ENCODE data around the gene MAGI2. TPM values are rescaled to one million over a fixed set of nuclear protein-coding genes. Genes with fewer than 3 reads are reported as not detected.

The MAGI2 gene
- total RNA-seq, 1 experiment from 2014 or later = 14.3 TPM

DNA sequence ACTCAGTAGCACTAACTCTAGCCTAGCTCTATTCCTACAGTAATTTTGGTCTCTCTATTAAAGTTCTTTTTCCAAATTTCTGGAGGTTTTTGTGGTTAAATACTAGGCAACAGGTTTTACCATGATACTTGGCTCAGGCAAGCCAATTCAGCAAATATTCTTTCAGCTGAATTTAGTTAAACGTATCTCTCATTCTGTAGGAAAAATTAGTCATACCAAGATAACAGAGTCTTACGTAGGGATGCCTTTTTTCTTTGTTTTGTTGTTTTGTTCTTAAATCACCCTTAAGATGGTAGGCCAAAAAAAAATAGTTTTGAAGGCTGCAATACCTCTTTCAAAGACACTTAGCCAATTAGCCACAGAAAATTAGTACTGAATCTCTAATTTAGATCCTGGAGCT lies 180.5 kb downstream of the MAGI2 start:
- Histone ChIP-seq H3K27me3 (ENCODE audit: insufficient read depth, low read length) (no peaks in the 10 kb centered on the region), H3K9me3 (ENCODE audit: control insufficient read depth, low read depth, low read length) (no peaks in the 10 kb centered on the region), H3K14ac (ENCODE audit: insufficient read depth, low read length) (no peak overlapping the region), H3K4ac (ENCODE audit: low read depth, low read length) (no peak overlapping the region), H4K91ac (ENCODE audit: insufficient read length, low read depth, low read length) (no peak overlapping the region), H3K4me2 (ENCODE audit: insufficient read depth, insufficient read length, low read length) (no peak overlapping the region), H3K18ac (ENCODE audit: insufficient read length, low read depth, low read length) (no peak overlapping the region), H2BK12ac (ENCODE audit: insufficient read length, low read depth, low read length) (no peak overlapping the region), H2BK20ac (ENCODE audit: low read depth, low read length, poor library complexity, severe bottlenecking) (no peak overlapping the region), H3K9ac (ENCODE audit: extremely low read depth, insufficient read length, low read length) (no peak overlapping the region), H4K5ac (ENCODE audit: insufficient read length, low read depth, low read length) (no peak overlapping the region), H3K27ac (ENCODE audit: insufficient read length, low read depth, low read length) (no peak overlapping the region), H2AFZ (ENCODE audit: low read length) (no peak overlapping the region), H3T11ph (ENCODE audit: low read length) (no peak overlapping the region), H4K8ac (replicated peaks; ENCODE audit: insufficient read length, low read depth, low read length) (no peak overlapping the region), H2AK5ac (ENCODE audit: insufficient read length, low read length) (no peak overlapping the region), H2BK120ac (ENCODE audit: low read depth, low read length, poor library complexity, severe bottlenecking) (no peak overlapping the region), H3K56ac (ENCODE audit: insufficient read length, low read depth, low read length) (no peak overlapping the region), H3K79me2 (ENCODE audit: insufficient read depth, low read length) (no peaks in the 10 kb centered on the region), H2BK15ac (ENCODE audit: low read depth, low read length) (no peak overlapping the region), H2BK5ac (ENCODE audit: insufficient read length, low read length) (no peak overlapping the region), H3K23me2 (ENCODE audit: insufficient read length, low read depth, low read length, poor library complexity, severe bottlenecking) (no peaks in the 10 kb centered on the region), H3K23ac (ENCODE audit: insufficient read length, low read depth, low read length) (no peak overlapping the region), H3K79me1 (ENCODE audit: insufficient read depth, low read depth, low read length, poor library complexity, severe bottlenecking) (no peaks in the 10 kb centered on the region), H3K4me1 (ENCODE audit: insufficient read depth, low read length) (no peaks in the 10 kb centered on the region), H4K20me1 (ENCODE audit: control insufficient read depth, insufficient read depth, insufficient read length) (no peaks in the 10 kb centered on the region)
- no peaks in the 10 kb centered on the region for H3K36me3 Mint-ChIP-seq (ENCODE audit: insufficient read depth in 1 of 3, low read depth in 3 of 3)
- no peak overlapping the region for H3K4me3 Mint-ChIP-seq
- H3K9me3 Mint-ChIP-seq = no peaks in the 10 kb centered on the region
- WGBS (ENCODE audit: extremely low coverage, insufficient read length, low lambda C conversion rate) = no CpG with 5 or more reads among the region's 2 CpGs
- peaks cover 4 to 6% of the 10 kb centered on the region in 2 experiments for H3K4me1 Mint-ChIP-seq
- TF ChIP-seq, protein P1, sequence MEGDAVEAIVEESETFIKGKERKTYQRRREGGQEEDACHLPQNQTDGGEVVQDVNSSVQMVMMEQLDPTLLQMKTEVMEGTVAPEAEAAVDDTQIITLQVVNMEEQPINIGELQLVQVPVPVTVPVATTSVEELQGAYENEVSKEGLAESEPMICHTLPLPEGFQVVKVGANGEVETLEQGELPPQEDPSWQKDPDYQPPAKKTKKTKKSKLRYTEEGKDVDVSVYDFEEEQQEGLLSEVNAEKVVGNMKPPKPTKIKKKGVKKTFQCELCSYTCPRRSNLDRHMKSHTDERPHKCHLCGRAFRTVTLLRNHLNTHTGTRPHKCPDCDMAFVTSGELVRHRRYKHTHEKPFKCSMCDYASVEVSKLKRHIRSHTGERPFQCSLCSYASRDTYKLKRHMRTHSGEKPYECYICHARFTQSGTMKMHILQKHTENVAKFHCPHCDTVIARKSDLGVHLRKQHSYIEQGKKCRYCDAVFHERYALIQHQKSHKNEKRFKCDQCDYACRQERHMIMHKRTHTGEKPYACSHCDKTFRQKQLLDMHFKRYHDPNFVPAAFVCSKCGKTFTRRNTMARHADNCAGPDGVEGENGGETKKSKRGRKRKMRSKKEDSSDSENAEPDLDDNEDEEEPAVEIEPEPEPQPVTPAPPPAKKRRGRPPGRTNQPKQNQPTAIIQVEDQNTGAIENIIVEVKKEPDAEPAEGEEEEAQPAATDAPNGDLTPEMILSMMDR (conservative IDR thresholded peaks at IDR 0.05) = no peak
- no peaks in the 10 kb centered on the region for H3K27me3 Mint-ChIP-seq (ENCODE audit: low read depth)
- no peak overlapping the region for H3K27ac Mint-ChIP-seq
- DNase-seq = no peak
